GM12878 (cell line): Measurements from ENCODE around the gene PTPRN2.

Experiments used
- ETV6 ChIP-seq, 2 experiments: fragments of 450-650 bp in 1 of 2; IDR thresholded peaks in 1 of 2; conservative IDR thresholded peaks in 1 of 2; 2 replicates each; pipeline ENCODE4 v1.6.1; 2014; ENCODE audit warnings: antibody characterized with exemption in 1 of 2, borderline replicate concordance in 1 of 2, low read depth in 1 of 2, mild to moderate bottlenecking in 1 of 2, moderate library complexity in 1 of 2
- KAT2A ChIP-seq: conservative IDR thresholded peaks from 2 replicates; pipeline ENCODE4 v1.6.1; 2011; ENCODE audit warnings: low read depth, low read length; ENCODE audit not compliant: control insufficient read depth
- RAD21 ChIP-seq: IDR thresholded peaks from 2 replicates; pipeline ENCODE4 v1.6.1; 2011; ENCODE audit warnings: mild to moderate bottlenecking, low read depth, low read length, moderate library complexity; ENCODE audit not compliant: insufficient read depth
- SRF ChIP-seq, 2 experiments: IDR thresholded peaks; 2 replicates each; pipeline ENCODE4 v1.6.1; 2011; ENCODE audit warnings: low read depth in 2 of 2, low read length in 2 of 2, mild to moderate bottlenecking in 1 of 2, moderate library complexity in 1 of 2
- TAF1 ChIP-seq: IDR thresholded peaks from 2 replicates; pipeline ENCODE4 v1.6.1; 2011; ENCODE audit warnings: mild to moderate bottlenecking, low read depth, low read length, borderline replicate concordance
- TF ChIP-seq, protein P1 (sequence below), 3 experiments: IDR thresholded peaks in 2 of 3; conservative IDR thresholded peaks in 1 of 3; 2 replicates each; pipeline ENCODE4 v1.5.1; 2011; ENCODE audit warnings: low read depth in 3 of 3, low read length in 3 of 3, mild to moderate bottlenecking in 3 of 3, control low read depth in 2 of 3, moderate library complexity in 2 of 3, inconsistent platforms in 1 of 3, mixed read lengths in 1 of 3; ENCODE audit not compliant: control insufficient read depth in 2 of 3, insufficient read depth in 1 of 3; ENCODE audit errors: extremely low read depth in 1 of 3

DNA sequence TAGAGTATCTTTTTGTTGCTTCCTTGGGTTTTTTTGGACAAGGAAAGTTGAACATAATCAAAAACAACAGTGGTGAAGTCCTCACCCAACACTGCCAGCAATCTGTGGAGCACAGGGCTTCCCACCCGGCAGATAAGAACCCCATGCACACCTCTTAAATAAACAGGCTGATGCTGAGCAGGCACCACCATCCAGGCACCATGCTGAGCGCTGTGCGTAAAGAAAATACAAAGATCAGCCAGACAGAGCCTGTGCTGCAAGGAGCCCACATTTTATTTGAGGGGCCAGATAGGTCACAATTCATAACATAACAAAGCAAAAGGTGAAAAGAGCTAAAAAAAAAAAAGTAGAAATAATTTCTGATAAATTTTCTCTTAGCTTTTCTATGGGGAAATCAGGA is 231.2 kb downstream of the PTPRN2 start:
- TF ChIP-seq SRF (IDR thresholded peaks at IDR 0.05; ENCODE audit: low read depth in 2 of 2, low read length in 2 of 2): no peak
- no peak for TF ChIP-seq TAF1
- TF ChIP-seq ETV6 (conservative IDR thresholded peaks at IDR 0.05 in 1 of 2, IDR thresholded peaks at IDR 0.05 in 1 of 2; ENCODE audit: borderline replicate concordance in 1 of 2, low read depth in 1 of 2): no peak
- TF ChIP-seq, protein P1, sequence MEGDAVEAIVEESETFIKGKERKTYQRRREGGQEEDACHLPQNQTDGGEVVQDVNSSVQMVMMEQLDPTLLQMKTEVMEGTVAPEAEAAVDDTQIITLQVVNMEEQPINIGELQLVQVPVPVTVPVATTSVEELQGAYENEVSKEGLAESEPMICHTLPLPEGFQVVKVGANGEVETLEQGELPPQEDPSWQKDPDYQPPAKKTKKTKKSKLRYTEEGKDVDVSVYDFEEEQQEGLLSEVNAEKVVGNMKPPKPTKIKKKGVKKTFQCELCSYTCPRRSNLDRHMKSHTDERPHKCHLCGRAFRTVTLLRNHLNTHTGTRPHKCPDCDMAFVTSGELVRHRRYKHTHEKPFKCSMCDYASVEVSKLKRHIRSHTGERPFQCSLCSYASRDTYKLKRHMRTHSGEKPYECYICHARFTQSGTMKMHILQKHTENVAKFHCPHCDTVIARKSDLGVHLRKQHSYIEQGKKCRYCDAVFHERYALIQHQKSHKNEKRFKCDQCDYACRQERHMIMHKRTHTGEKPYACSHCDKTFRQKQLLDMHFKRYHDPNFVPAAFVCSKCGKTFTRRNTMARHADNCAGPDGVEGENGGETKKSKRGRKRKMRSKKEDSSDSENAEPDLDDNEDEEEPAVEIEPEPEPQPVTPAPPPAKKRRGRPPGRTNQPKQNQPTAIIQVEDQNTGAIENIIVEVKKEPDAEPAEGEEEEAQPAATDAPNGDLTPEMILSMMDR (IDR thresholded peaks at IDR 0.05 in 2 of 3, conservative IDR thresholded peaks at IDR 0.05 in 1 of 3; ENCODE audit: control insufficient read depth in 2 of 3, extremely low read depth in 1 of 3, insufficient read depth in 1 of 3, low read depth in 3 of 3, low read length in 3 of 3): no peak
- TF ChIP-seq KAT2A: no peak
- no peak for TF ChIP-seq RAD21
